K562 (cell line): ENCODE results near the gene PUDP. TPM values are rescaled to one million over a fixed set of nuclear protein-coding genes. Genes with fewer than 3 reads are reported as not detected.

Experiments
- ATAC-seq: fragments of 200-7000 bp; cut with Tn5 transposase; 3 replicates; pipeline ENCODE4 v1.9.1; 2020; ENCODE audit warnings: moderate library complexity
- BruUV-seq: library from RNA; stranded (reverse); fragments of 400-500 nt; replicated peaks from 2 replicates; lab custom pipeline; 2021; lab: Mats Ljungman, UMichigan
- CTCF ChIA-PET: fragments of 300-600 bp; formaldehyde crosslinking; extraction: SDS; loops from one replicate; lab custom pipeline; 2021; ENCODE audit warnings: low intra/inter-chr PET ratio; lab: Yijun Ruan, JAX
- POLR2A ChIA-PET: fragments of 300-600, 350-650 bp; sonication (Branson Sonifier 250); formaldehyde crosslinking; extraction: SDS; loops from one replicate; lab custom pipeline; 2021; ENCODE audit warnings: antibody characterized with exemption, inconsistent platforms; lab: Yijun Ruan, JAX
- DNase-seq, 4 experiments: peaks; one replicate each; pipeline versions ENCODE4 v3.0.0 to v3.0.0-alpha.2; 2011 to 2018; ENCODE audit warnings: low spot score in 3 of 4, mixed read lengths in 3 of 4; ENCODE audit errors: extremely low read depth in 1 of 4
- FAIRE-seq: peaks from 2 replicates; lab custom pipeline; 2011; peaks lifted over from hg19 to GRCh38; lab: Jason Lieb, UNC
- H2AFZ ChIP-seq: 2 replicates; pipeline ENCODE4 v1.6.0; 2011; ENCODE audit warnings: low read depth, low read length, control low read depth, inconsistent platforms
- H3K27ac ChIP-seq: fragments of 200-600 bp; 3 replicates; pipeline ENCODE4 v1.8.0; 2011; ENCODE audit warnings: low read depth, mild to moderate bottlenecking, control low read depth, inconsistent platforms, low read length, moderate library complexity, mixed read lengths; ENCODE audit errors: extremely low read depth
- H3K27me3 ChIP-seq, 2 experiments: fragments of 300-600 bp in 1 of 2; 2 replicates in 1 of 2; 3 replicates in 1 of 2; pipeline versions ENCODE4 v1.6.0 to v1.8.0; 2011; ENCODE audit warnings: inconsistent platforms in 2 of 2, low read length in 2 of 2, mild to moderate bottlenecking in 1 of 2, mixed read lengths in 1 of 2, moderate library complexity in 1 of 2; ENCODE audit not compliant: control insufficient read depth in 2 of 2, insufficient read depth in 2 of 2
- H3K36me3 ChIP-seq: fragments of 300-600 bp; 3 replicates; pipeline ENCODE4 v1.8.0; 2011; ENCODE audit warnings: mild to moderate bottlenecking, low read length, inconsistent platforms; ENCODE audit not compliant: control insufficient read depth, insufficient read depth
- H3K4me1 ChIP-seq, 2 experiments: fragments of 200-600 bp in 1 of 2; replicated peaks in 1 of 2; 2 replicates in 1 of 2; 3 replicates in 1 of 2; pipeline versions ENCODE4 v1.5.1 to v1.8.0; 2011; ENCODE audit warnings: inconsistent platforms in 2 of 2, low read length in 2 of 2, mild to moderate bottlenecking in 1 of 2, mixed read lengths in 1 of 2, moderate library complexity in 1 of 2; ENCODE audit not compliant: control insufficient read depth in 2 of 2, insufficient read depth in 2 of 2
- H3K4me2 ChIP-seq: 2 replicates; pipeline ENCODE4 v1.6.1; 2011; ENCODE audit warnings: low read length, control low read depth, inconsistent platforms, mixed read lengths; ENCODE audit not compliant: insufficient read depth
- H3K4me3 ChIP-seq: fragments of 200-600 bp; sonication (generic), shearing (Covaris generic); 2 replicates; pipeline ENCODE4 v1.5.1; 2016; ENCODE audit warnings: control low read depth, inconsistent platforms
- H3K79me2 ChIP-seq: fragments of 200-600 bp; 3 replicates; pipeline ENCODE4 v1.8.0; 2011; ENCODE audit warnings: low read length, inconsistent platforms; ENCODE audit not compliant: control insufficient read depth, insufficient read depth
- H3K9ac ChIP-seq, 2 experiments: 2 replicates each; pipeline versions ENCODE4 v1.6.0 to v1.6.1; 2011; ENCODE audit warnings: low read depth in 2 of 2, low read length in 2 of 2, control low read depth in 1 of 2, inconsistent platforms in 1 of 2, mild to moderate bottlenecking in 1 of 2, mixed read lengths in 1 of 2; ENCODE audit not compliant: insufficient read depth in 1 of 2
- H3K9me1 ChIP-seq: one replicate; pipeline ENCODE4 v1.6.0; 2011; ENCODE audit warnings: inconsistent platforms, mild to moderate bottlenecking, low read length, moderate library complexity; ENCODE audit not compliant: control insufficient read depth, insufficient read depth
- H3K9me3 ChIP-seq: replicated peaks from 2 replicates; pipeline ENCODE4 v1.5.1; 2011; ENCODE audit warnings: low read depth, low read length, inconsistent platforms; ENCODE audit not compliant: control insufficient read depth, insufficient read depth
- H4K20me1 ChIP-seq: replicated peaks from 2 replicates; pipeline ENCODE4 v1.6.1; 2011; ENCODE audit warnings: low read length, inconsistent platforms, mixed read lengths; ENCODE audit not compliant: control insufficient read depth, insufficient read depth
- ATF7 ChIP-seq: fragments of 450-650 bp; IDR thresholded peaks from 2 replicates; pipeline ENCODE4 v1.7.1; 2014; ENCODE audit warnings: mild to moderate bottlenecking, moderate library complexity
- BRD9 ChIP-seq: fragments of 450-650 bp; IDR thresholded peaks from 2 replicates; pipeline ENCODE4 v1.6.1; 2018; ENCODE audit warnings: low read depth; ENCODE audit not compliant: partially characterized antibody
- C11orf30 ChIP-seq: fragments of 450-650 bp; IDR thresholded peaks from 2 replicates; pipeline ENCODE4 v1.6.1; 2016; ENCODE audit warnings: low read depth, mild to moderate bottlenecking
- CEBPB ChIP-seq: fragments of 450-650 bp; IDR thresholded peaks from 2 replicates; pipeline ENCODE4 v1.6.1; 2016; ENCODE audit warnings: missing genetic modification characterization, missing compliant biosample characterization
- ETV5 ChIP-seq: sonication (generic); formaldehyde crosslinking; IDR thresholded peaks from 2 replicates; pipeline ENCODE4 v1.4.0; 2020; ENCODE audit warnings: low read depth, mild to moderate bottlenecking, missing genetic modification reagents
- HDAC3 ChIP-seq: fragments of 450-650 bp; IDR thresholded peaks from 2 replicates; pipeline ENCODE4 v1.6.1; 2018; ENCODE audit warnings: borderline replicate concordance, mild to moderate bottlenecking, moderate library complexity; ENCODE audit not compliant: partially characterized antibody
- HMBOX1 ChIP-seq: sonication (generic); IDR thresholded peaks from 2 replicates; pipeline ENCODE4 v1.6.1; 2016
- KDM2B ChIP-seq: fragments of 250-450 bp; sonication (Bioruptor Pico); IDR thresholded peaks from 2 replicates; pipeline ENCODE4 v1.8.0; 2021; ENCODE audit warnings: mild to moderate bottlenecking, moderate library complexity
- MAFF ChIP-seq: IDR thresholded peaks from 2 replicates; pipeline ENCODE4 v1.6.1; 2012; ENCODE audit warnings: low read length, improper control_type of control experiment
- MAFK ChIP-seq: IDR thresholded peaks from 2 replicates; pipeline ENCODE4 v1.6.1; 2011; ENCODE audit warnings: low read length, improper control_type of control experiment
- OTX1 ChIP-seq: fragments of 450-650 bp; formaldehyde crosslinking; IDR thresholded peaks from 2 replicates; pipeline ENCODE4 v1.4.0; 2022; ENCODE audit warnings: mild to moderate bottlenecking
- SMAD3 ChIP-seq: fragments of 450-650 bp; formaldehyde crosslinking; conservative IDR thresholded peaks from 2 replicates; pipeline ENCODE4 v1.4.0; 2020; ENCODE audit warnings: mild to moderate bottlenecking
- TCF7L2 ChIP-seq: fragments of 150-350 bp; IDR thresholded peaks from 2 replicates; pipeline ENCODE4 v1.6.1; 2016; ENCODE audit warnings: low read depth, mild to moderate bottlenecking, low read length, moderate library complexity
- TGIF2 ChIP-seq: sonication (generic); formaldehyde crosslinking; IDR thresholded peaks from 2 replicates; pipeline ENCODE4 v1.8.1; 2022; ENCODE audit warnings: mild to moderate bottlenecking, missing genetic modification reagents, moderate library complexity
- ZBTB1 ChIP-seq: sonication (generic); formaldehyde crosslinking; IDR thresholded peaks from 2 replicates; pipeline ENCODE4 v1.8.1; 2023; ENCODE audit warnings: missing genetic modification reagents, low read depth, mild to moderate bottlenecking, borderline replicate concordance
- ZEB2 ChIP-seq: fragments of 450-650 bp; IDR thresholded peaks from 2 replicates; pipeline ENCODE4 v1.6.1; 2016
- ZFP36 ChIP-seq: fragments of 150-350 bp; IDR thresholded peaks from 2 replicates; pipeline ENCODE4 v1.6.1; 2018; ENCODE audit warnings: low read length, low read depth; ENCODE audit not compliant: partially characterized antibody
- ZNF146 ChIP-seq: IDR thresholded peaks from one replicate; pipeline ENCODE4 v1.6.1; 2018; ENCODE audit warnings: missing compliant biosample characterization; ENCODE audit not compliant: unreplicated experiment
- ZNF41 ChIP-seq: fragments of 250-450 bp; sonication (Bioruptor Pico); conservative IDR thresholded peaks from 2 replicates; pipeline ENCODE4 v1.4.0; 2020; ENCODE audit warnings: mild to moderate bottlenecking
- WGBS: fragments of 100-300 bp; shearing (Covaris generic); methylation state at CpG from one replicate; pipeline ENCODE4 v1.1.6; 2016; ENCODE audit warnings: low coverage, mixed read lengths; ENCODE audit not compliant: insufficient coverage; ENCODE audit errors: missing lambda C conversion rate; 5-methylcytosine and 5-hydroxymethylcytosine counted together
- in situ Hi-C: fragments of 300-500 bp; cut with MboI; formaldehyde crosslinking; loops from 4 replicates; pipeline ENCODE4 v1.15.0; 2018; ENCODE audit warnings: inconsistent platforms, mixed read lengths
- intact Hi-C: fragments of 100-400 bp; cut with micrococcal nuclease; formaldehyde crosslinking; loops from 2 replicates; pipeline ENCODE4 v1.14.2; 2022
- polyA plus RNA-seq, 8 experiments: library from polyadenylated mRNA; depleted of rRNA in 4 of 8; stranded (reverse) in 5 of 8; unstranded in 3 of 8; fragments of >200 nt; fragmentation: Nextera tagmentation in 2 of 8; fragmentation: Illumina TruSeq in 1 of 8; extraction: Ambion mirVana in 2 of 8; extraction: Trizol in 1 of 8; gene quantifications; 2 replicates each; pipeline versions ENCODE4 v1.2.1 to v1.2.3, GENCODE V29; 2011 to 2014; ENCODE audit warnings: inconsistent platforms in 1 of 8, missing spikeins in 1 of 8
- total RNA-seq, 7 experiments: library from RNA; depleted of rRNA in 6 of 7; stranded (reverse); fragments of >200 nt in 6 of 7; fragmentation: Illumina TruSeq in 2 of 7; extraction: Trizol in 2 of 7; gene quantifications; 2 replicates each; pipeline versions ENCODE4 v1.2.1 to v1.2.3, GENCODE V29; 2011 to 2021; ENCODE audit warnings: low replicate concordance in 1 of 7
- TF ChIP-seq, protein P1 (sequence below): fragments of 450-650 bp; IDR thresholded peaks from one replicate; pipeline ENCODE4 v1.6.1; 2018; ENCODE audit warnings: mild to moderate bottlenecking, moderate library complexity; ENCODE audit not compliant: partially characterized antibody
- TF ChIP-seq, protein P2 (sequence below): IDR thresholded peaks from 3 replicates; pipeline ENCODE4 v1.6.1; 2011; ENCODE audit warnings: borderline replicate concordance, mild to moderate bottlenecking, moderate library complexity; ENCODE audit not compliant: insufficient read length; ENCODE audit errors: extremely low read depth

The PUDP gene
- total and polyA plus RNA-seq, 9 of the 15 experiments (the other 6 are each of a cell fraction or from before 2014, with no cell fraction given) = 13.6 to 63.0 (median 29.2) TPM

DNA sequence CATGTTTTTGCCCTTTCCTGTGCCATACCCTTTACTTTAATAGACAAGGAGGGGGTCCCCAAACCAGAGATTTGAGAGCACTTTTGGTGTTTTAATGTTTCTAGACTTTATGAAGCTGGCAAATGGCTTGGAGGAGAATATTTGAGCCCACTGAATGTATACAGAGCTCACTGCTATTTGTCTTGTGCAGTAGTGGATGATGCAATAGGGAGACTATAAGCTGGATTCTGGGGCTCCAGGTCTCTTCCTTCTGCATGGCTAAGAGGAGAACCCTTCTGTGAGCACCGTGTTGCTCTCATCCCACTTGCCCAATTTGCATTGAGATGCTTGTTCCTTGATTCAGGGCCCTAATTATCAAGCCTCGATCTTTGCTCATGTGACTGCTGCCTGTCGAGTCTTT is 8.9 kb upstream of the PUDP start (continued):
- TF ChIP-seq ZFP36 = no peak
- TF ChIP-seq BRD9 = no peak
- no peak for TF ChIP-seq KDM2B
- no peak for TF ChIP-seq ZEB2
- TF ChIP-seq CEBPB (tag) = peak; percentile 35
- TF ChIP-seq, protein P1, sequence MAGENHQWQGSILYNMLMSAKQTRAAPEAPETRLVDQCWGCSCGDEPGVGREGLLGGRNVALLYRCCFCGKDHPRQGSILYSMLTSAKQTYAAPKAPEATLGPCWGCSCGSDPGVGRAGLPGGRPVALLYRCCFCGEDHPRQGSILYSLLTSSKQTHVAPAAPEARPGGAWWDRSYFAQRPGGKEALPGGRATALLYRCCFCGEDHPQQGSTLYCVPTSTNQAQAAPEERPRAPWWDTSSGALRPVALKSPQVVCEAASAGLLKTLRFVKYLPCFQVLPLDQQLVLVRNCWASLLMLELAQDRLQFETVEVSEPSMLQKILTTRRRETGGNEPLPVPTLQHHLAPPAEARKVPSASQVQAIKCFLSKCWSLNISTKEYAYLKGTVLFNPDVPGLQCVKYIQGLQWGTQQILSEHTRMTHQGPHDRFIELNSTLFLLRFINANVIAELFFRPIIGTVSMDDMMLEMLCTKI = no peak
- TF ChIP-seq ATF7 = no peak

GRCh38 chrX:7155163-7155562 is 7.2 kb upstream of the PUDP start:
- intact Hi-C loops (no loop called here), in situ Hi-C loops (no loop called here)
- no peaks in the 10 kb centered on the region for H3K36me3 ChIP-seq
- H3K27ac ChIP-seq = no peak overlapping the region
- DNase-seq = no peak
- H2AFZ ChIP-seq = no peak overlapping the region
- H3K9me1 ChIP-seq = no peaks in the 10 kb centered on the region
- 0% methylated on average over 1 of the region's 1 CpG for WGBS
- no TSS peak for BruUV-seq
- H4K20me1 ChIP-seq = no peaks in the 10 kb centered on the region
- POLR2A ChIA-PET = no interaction called here
- no peak overlapping the region for H3K4me2 ChIP-seq
- no peaks in the 10 kb centered on the region for H3K4me1 ChIP-seq
- no peaks in the 10 kb centered on the region for H3K79me2 ChIP-seq
- H3K9ac ChIP-seq = no peak overlapping the region
- no peaks in the 10 kb centered on the region for H3K9me3 ChIP-seq
- no peaks in the 10 kb centered on the region for H3K27me3 ChIP-seq
- no peak for ATAC-seq
- no peak for FAIRE-seq
- CTCF ChIA-PET = no interaction called here
- no peak overlapping the region for H3K4me3 ChIP-seq
- TF ChIP-seq SMAD3 (CRISPR knock-in tag) = no peak
- peak; percentile 60 for TF ChIP-seq MAFK
- peak; percentile 81 for TF ChIP-seq C11orf30
- TF ChIP-seq ETV5 (CRISPR knock-in tag) = no peak
- TF ChIP-seq OTX1 = no peak
- no peak for TF ChIP-seq TCF7L2
- TF ChIP-seq HMBOX1 = no peak
- TF ChIP-seq ZBTB1 = no peak
- no peak for TF ChIP-seq ZNF146
- no peak for TF ChIP-seq HDAC3
- peak; percentile 40 for TF ChIP-seq MAFF
- TF ChIP-seq TGIF2 (CRISPR knock-in tag) = no peak
- TF ChIP-seq, protein P2, sequence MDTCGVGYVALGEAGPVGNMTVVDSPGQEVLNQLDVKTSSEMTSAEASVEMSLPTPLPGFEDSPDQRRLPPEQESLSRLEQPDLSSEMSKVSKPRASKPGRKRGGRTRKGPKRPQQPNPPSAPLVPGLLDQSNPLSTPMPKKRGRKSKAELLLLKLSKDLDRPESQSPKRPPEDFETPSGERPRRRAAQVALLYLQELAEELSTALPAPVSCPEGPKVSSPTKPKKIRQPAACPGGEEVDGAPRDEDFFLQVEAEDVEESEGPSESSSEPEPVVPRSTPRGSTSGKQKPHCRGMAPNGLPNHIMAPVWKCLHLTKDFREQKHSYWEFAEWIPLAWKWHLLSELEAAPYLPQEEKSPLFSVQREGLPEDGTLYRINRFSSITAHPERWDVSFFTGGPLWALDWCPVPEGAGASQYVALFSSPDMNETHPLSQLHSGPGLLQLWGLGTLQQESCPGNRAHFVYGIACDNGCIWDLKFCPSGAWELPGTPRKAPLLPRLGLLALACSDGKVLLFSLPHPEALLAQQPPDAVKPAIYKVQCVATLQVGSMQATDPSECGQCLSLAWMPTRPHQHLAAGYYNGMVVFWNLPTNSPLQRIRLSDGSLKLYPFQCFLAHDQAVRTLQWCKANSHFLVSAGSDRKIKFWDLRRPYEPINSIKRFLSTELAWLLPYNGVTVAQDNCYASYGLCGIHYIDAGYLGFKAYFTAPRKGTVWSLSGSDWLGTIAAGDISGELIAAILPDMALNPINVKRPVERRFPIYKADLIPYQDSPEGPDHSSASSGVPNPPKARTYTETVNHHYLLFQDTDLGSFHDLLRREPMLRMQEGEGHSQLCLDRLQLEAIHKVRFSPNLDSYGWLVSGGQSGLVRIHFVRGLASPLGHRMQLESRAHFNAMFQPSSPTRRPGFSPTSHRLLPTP = no peak
- TF ChIP-seq ZNF41 (CRISPR knock-in tag) = no peak
